Activated CD8-positive, alpha-beta memory T cell treated with anti-CD3 and anti-CD28 coated beads, Interleukin-2, amount 50 U/mL, for 24 hours (primary cell): ENCODE results near the gene LUZP1.

Source experiments
- DNase-seq: peaks from one replicate; pipeline ENCODE4 v3.0.0-alpha.2; 2020; ENCODE audit errors: extremely low read depth

LUZP1 gene

GRCh38 chr1:23116921-23117699 is 51.5 kb downstream of the LUZP1 start:
- no peak for DNase-seq

DNA sequence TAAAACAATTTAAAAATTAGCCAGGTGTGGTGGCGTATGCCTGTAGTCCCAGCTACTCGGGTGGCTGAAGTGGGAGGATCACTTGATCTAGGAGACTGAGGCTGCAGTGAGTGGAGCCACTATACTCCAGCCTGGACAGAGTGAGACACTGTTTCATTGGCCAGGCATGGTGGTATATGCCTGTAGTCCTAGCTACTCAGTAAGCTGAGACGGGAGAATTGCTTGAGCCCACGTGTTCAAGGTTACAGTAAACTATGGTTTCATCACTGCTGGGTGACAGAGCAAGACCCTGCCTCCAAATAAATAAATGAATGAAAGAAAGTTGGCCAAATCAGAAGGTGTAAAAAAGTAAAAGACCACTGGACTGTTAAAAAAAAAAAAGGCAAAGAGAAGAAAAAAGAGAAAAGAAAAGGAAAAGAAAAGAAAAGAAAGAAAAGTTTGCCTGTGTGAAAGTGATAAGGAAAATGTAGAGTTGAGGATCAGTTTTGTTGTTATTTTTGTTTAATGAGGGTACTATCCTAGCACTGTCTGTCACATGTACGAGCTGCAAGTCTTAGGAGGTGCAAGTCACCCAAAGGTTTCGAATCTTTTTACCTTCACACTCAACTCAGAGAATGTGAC is 52.3 kb downstream of the LUZP1 start:
- DNase-seq = no peak

DNA sequence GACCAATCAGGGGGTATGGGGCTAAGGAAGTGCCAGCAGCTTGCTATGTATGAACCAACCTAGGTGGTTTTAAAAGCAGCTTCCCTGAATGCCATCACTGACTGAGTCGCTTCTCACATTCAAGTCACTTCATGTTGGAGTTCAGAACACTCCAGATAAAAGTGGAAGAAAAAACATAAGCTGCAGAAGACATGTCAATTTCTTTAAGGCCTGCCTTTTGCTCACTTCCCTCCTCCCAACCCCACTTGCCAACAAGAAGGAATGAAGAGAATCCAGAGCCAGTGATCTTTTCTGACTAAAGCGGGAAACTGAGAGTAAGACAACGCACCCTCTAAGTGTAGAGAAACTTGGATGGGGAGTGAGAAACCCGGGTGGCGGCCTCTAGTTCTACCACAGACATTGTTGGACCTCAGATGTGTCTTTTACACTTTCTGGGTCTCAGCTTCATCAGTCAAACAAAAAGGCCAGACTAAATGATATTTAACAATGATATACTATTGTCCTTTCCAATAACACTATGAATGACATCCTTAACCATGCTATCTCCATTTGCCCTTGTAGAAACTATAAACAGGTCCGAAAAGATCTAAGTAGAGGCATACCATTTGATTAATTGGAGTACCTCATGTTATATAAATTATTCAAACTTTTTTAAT is 54.1 kb downstream of the LUZP1 start:
- DNase-seq = no peak

GRCh38 chr1:23111600-23112535 is 56.8 kb downstream of the LUZP1 start:
- no peak for DNase-seq

- no peak for DNase-seq
Measured at GRCh38 chr1:23110391-23110790, 58.3 kb downstream of the LUZP1 start.

DNA sequence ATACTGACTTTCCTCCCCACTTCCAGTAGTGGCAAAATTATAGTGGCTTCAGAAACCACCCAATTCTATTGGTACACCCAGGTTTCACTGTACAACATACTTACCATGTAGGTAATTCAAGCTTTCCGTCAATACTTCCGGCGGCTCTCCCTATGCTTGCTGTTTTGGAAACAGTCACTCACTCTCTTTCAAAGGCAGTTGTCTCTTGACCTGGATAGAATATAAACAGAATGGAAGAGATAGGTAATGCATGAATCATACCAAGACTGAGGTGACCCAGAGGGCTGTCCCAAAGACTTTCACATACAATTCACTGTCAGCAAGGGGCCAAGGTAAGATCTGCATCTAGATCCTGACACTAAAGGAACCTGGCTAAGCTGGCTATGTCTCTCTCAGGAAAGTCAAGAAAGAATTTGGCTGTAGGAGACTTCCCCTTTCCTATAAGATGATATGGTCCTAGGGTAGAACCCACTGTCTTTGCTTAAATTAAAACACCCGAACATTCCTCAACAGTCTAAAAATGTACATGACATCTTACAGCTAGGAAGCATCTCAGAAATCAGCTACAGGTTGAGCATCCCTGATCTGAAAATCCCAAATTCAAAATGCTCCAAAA is 59.6 kb downstream of the LUZP1 start:
- no peak for DNase-seq

DNA sequence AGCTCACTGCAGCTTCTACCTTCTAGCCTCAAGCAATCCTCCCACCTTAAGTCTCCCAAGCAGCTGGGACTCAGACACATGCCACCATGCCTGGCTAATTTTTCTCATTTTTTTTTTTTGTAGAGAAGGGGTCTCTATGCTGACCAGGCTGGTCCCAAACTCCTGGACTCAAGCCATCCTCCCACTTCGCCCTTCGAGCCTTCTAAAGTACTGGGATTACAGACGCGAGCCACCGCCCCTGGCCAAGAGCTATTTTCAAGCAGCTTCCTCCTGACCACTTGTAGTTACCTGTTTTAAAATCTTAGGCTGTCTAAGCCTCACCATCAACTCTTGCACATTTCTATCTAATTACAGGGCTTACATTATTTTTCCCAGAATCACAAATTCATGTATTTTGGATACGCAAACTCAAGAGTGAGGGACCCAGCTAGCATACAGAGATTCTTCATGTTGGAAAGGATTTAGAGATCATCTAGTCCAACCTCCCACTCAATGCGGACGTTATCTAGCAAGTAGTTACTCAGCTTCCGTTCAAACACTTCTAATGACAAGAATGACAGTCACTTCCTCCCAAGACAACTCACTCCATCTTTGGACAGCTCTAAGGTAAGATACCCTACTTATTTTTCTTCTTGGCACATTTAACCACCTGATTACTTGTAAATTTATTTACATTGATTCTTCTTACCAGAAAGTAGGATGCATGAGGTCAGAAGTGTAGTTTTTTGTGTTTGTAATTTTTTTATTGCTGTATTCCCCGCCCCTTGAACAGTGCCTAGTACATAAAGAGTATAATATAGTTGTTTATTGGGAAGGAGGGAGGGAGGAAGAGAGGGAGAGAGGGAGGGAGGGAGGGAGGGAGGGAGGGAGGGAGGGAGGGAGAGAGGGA is 65.4 kb downstream of the LUZP1 start:
- no peak for DNase-seq

- no peak for DNase-seq
Measured at GRCh38 chr1:23102289-23102688, 66.4 kb downstream of the LUZP1 start.

DNA sequence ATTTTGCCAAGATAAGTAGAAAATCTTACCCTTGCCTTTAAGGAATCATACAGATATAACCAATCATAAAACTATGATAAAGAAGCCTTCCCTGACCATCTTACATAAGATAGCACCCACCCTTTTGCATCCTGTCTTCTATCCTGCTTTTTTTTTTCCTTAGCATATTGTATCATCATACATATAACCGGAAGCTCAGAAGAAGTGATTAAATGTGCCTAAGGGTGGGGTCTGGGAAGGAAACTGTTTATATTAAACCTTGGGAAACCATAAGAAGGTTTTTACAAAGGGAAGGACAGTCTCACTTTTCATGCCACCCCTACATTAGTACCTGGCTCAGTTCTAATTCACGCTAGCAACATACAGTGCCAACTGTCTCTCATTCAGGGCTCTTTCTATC is 66.8 kb downstream of the LUZP1 start:
- no peak for DNase-seq

DNA sequence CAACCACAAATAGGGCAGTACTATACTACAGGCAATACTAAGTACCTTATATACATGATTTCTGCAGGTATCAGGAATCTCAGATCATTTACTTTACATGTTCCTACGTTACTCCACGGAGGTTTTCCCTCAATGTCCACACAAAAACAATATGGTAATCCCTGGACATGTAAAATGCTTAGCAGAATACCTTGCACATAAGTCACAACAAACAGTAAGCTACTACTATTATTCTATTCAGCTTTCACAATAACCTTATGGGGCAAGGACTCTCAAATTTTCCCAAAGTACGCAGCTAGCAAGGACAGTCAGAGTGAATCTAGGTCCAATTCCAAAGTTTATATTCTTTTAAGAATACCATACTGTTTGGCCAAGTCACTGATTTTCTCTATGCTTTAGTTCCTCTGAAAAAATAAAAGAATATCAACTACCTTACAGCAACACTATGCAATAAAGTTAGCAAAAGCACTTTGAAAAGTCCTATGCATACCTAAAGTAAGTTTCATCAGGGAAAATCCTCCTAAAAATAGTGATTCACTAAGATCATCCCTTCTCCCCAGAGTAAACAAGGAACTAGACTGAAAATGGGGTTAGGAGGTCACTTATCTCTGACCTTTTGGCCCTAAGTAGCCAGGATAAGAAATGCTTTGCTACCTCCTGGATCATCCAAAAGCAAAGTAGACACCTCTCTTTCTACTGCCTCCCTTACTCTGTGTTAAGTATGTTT is 67.4 kb downstream of the LUZP1 start:
- no peak for DNase-seq

- no peak for DNase-seq
Measured at GRCh38 chr1:23100074-23100748, 68.4 kb downstream of the LUZP1 start.

DNA sequence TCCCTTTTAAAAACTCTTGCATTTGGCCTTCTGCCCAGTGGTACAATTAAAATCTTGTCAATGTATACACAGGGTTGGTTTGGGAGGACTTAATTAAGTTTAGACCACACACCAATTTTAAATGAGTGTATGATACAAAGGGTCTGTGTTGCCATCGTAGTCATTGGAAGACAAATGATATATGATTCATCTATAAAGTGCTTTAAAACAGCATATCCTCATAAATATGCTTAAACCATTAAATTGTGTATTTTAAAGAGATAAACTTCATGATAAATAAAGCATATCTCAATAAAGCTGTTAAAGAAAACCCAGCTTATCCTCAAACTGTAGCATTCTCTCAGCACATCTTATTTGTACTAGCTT is 69.5 kb downstream of the LUZP1 start:
- DNase-seq = no peak

GRCh38 chr1:23098463-23099170 is 70.0 kb downstream of the LUZP1 start:
- no peak for DNase-seq

DNA sequence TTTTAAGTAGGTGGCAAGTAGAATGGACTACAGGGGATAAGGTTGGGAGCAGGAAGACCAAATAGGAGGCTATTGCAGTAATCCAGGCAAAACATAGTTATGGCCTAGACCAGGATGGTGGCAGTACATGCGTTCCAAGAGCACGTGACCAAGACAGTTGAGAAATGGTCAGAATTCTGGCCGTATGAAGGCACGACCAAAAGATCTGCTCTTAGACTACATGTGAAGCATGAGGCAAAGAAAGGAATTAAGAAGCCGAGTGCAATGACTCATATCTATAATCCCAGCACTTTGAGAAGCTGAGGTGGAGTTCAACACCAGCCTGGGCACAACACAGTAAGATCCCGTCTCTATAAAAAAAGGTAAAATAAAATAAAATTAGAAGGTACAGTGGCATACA is 71.3 kb downstream of the LUZP1 start:
- DNase-seq = no peak

DNA sequence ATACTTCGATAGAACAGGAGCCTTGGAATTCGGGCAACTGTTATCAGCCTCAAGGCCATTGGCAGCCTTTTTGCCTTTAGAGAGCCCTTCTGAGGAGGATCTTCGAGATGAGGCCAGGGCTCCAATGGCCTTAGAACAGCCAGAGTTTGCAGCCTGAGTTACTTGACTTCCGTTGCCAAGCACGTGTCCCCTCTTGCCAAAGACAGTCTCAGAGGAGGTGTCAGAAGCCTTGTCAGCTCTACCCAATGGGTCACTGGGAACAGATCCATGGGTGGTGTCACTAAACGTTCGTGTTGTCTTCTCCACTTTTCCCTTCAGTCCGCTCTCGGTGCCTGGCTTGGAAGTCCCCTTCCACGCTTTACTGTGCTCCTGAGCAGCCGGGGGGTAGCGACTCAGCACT is 76.2 kb downstream of the LUZP1 start:
- no peak for DNase-seq

DNA sequence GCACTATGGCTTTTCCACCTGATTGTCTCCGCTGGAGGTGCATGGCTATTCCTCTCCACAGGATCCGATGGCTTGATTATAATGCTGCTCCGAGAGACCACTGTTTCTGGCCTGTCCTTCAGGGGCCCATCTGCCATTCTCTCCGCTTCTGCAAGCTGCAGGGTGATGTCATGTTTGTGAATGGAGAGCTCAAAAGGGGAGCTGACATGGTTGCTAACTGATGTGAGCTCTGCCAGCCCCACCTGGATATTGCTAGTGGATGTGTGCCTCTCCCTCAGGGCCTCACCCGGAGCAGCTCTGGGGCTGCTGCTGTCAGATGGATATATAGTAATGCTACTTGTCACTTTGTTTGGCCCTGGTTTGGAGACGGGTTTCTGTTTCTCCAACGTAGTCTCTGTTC is 77.1 kb downstream of the LUZP1 start:
- no peak for DNase-seq

DNA sequence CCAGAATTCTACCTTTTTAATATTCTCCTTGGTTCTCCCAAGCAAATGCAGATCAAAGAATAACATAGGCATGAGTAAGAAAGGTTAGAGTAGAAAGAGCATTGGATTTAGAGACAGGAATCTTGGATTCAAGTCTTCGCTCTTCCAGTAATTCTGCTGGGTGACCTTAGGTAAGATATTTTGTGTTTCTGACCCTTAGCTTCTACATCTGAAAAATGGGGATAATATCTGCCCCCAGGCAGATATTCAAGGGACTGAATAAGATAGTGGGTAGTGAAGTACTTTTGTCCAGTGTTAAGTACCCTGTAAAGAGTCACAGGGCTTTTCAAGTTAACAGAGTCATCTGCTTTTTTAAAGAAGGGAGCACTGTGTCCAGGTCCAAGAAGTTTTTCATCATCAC is 78.6 kb downstream of the LUZP1 start:
- DNase-seq = no peak

DNA sequence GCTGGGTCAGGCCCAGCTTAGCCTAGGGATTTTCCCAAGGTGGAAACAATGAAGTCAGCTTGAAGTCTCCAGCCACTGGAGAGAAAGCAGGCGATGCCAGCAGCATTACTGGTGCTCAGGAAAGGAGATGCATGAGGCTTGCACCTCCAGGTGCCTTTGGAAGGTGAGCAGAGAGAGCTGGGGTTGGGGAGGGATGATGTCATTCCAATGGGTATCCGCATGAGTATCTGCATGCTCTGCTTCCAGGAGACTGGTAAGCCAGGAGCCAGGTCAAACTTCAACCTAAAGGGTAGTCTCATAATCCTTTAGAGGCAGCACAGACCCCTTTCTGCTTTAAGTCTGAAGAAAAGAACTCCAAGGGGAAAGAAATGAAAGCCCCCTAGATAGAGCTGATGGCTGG is 80.6 kb downstream of the LUZP1 start:
- no peak for DNase-seq

DNA sequence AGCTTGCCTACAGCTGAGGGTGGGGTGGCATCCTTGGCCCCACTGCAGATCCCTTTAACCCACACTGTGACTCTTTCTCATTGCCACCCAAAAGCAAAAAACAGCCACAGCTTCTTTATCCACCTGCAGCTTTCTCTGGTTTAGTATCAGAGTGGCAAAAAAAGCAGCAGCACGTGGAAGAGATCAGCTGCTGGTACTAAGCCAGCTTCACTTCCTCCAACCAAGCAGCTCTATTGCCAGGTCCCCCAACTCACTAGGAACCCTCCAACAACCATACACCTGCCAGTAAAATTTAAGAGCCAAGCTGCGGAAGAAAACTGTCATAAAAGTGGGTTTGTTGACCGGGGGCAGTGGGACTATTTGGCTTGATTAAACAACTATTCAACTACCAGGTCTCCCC is 83.0 kb downstream of the LUZP1 start:
- no peak for DNase-seq
